ENCODE measurements around the gene KCND3.

Gene KCND3

DNA sequence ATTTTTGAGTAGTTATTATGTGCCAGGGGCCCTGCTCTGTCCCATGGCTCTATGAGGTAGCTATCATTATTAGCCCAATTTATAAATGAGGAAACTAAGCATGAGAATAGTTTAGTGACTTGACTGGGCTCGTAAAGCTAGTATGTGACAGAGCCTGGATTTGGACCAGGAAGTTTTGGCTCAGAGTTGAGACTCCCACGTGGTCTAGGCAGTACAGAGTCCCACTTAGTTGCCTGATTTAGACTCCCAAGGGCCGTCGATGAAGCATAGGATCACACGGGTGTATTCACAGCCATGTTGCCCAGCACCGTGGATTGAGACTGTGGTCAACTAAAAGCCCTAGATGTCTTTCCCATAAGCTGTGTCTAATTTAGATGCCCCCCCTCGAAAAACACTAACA lies 152.1 kb downstream of the KCND3 start:
- DNase-seq: no peak

GRCh38 chr1:111836111-111836510 lies 153.4 kb downstream of the KCND3 start:
- DNase-seq: no peak

DNA sequence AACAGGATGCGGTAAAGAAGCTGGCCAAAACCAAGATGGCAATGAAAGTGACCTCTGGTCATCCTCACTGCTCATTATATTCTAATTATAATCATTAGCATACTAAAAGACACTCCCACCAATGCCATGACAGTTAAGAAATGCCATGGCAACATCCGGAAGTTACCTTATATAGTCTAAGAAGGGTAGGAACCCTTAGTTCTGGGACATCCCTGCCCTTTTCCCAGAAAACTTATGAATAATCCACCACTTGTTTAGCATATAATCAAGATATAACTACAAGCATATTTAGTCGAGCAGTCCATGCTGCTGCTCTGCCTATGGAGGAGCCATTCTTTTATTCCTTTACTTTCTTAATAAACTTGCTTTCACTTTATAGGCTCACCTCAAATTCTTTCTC lies 154.0 kb downstream of the KCND3 start:
- no peak for DNase-seq

- no peak for DNase-seq
Measured at GRCh38 chr1:111834956-111835355, 154.5 kb downstream of the KCND3 start.

- DNase-seq: no peak
Measured at GRCh38 chr1:111833334-111833733, 156.1 kb downstream of the KCND3 start.

- no peak for DNase-seq
Measured at GRCh38 chr1:111832521-111833155, 156.8 kb downstream of the KCND3 start.

DNA sequence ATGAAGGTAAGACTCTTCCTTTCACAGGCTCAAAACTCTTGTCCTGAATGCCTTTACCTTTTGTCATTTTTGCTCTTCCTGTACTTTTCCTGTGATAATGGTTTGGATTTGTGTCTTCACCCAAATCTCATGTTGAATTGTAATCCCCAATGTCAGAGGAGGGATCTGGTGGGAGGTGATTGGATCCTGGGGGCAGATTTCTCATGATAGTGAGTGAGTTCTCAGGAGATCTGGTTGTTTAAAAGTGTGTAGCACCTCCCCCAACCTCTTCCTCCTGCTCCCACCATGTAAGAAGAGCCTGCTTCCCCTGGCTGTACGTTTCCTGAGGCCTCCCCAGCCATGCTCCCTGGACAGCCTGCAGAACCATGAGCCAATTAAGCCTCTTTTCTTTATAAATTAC lies 158.3 kb downstream of the KCND3 start:
- no peak for DNase-seq

- DNase-seq: no peak
Measured at GRCh38 chr1:111827946-111828345, 161.5 kb downstream of the KCND3 start.

DNA sequence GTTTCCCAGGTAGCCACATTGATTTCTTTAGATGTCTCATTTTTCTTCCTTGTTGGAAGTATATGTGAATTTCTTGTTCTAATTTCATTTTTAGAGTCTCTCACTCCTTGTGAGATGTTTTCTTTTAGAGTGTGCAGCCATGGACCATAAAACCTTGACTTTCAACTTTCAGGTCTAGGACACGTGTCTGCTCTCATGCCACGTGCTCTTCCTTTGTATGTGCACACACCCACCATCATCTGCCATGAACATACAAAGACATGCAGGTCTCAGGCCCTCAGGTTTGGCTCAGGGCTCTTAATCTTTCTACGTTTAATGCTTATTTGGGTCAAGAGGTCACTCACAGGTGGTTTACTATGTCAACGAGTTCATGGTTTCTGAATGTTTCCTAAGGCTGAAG lies 163.2 kb downstream of the KCND3 start:
- no peak for DNase-seq

GRCh38 chr1:111825217-111825616 lies 164.3 kb downstream of the KCND3 start:
- no peak for DNase-seq

DNA sequence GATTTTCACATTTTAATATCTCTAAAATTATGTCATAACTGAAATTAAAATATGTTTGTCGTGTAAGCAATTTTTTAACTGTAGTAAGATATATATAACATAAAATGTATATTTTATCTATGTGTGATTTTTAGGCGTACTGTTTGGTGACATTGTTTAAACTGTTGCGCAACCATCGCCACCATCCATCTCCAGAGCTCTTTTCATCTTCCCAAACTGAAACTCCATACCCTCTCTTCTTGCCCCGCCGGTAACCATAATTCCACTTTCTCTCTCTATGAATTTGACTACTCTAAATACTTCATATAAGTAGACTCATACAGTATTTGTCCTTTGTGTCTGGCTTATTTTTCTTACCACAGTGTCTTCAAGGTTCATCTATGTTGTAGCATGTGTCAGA lies 167.3 kb downstream of the KCND3 start:
- DNase-seq: no peak

- DNase-seq: no peak
Measured at GRCh38 chr1:111821121-111821745, 168.2 kb downstream of the KCND3 start.

DNA sequence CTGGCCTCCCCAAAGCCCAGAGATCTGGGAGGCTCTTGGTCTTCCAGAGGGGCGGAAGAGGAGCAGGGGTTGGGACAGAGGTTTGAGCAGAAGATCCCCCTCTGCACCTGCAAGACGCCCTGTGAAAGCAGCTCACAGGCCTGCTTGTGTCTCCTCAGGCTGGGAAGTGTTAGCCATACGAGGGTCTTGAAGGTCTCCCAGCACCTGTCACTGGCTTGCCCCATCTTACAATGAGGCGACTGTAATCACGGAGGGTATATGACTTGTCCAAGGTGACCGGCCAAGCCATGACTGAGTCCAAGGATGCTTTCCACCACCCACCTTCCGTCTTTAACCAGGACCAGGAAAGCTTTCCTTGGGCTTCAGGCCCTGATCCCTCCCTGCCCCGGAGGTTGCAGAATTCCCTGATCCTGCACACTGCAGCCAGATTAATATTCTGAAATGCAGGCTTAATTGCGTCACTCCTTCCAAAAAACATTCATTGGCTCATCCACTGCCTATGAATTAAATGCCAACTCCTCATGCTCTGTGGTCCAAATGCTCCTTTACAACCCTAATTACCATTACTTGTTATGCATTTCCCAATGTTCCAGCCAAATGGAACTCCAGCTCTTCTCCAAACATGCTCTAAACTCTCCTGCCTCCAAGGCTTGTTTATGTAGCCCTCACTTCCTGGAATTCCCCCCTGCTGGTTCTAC lies 169.8 kb downstream of the KCND3 start:
- no peak for DNase-seq

- DNase-seq: no peak
Measured at GRCh38 chr1:111818546-111818945, 170.9 kb downstream of the KCND3 start.

- DNase-seq: no peak
Measured at GRCh38 chr1:111818081-111818480, 171.4 kb downstream of the KCND3 start.

GRCh38 chr1:111814642-111815041 lies 174.8 kb downstream of the KCND3 start:
- DNase-seq: no peak

- no peak for DNase-seq
Measured at GRCh38 chr1:111814305-111814628, 175.2 kb downstream of the KCND3 start.

DNA sequence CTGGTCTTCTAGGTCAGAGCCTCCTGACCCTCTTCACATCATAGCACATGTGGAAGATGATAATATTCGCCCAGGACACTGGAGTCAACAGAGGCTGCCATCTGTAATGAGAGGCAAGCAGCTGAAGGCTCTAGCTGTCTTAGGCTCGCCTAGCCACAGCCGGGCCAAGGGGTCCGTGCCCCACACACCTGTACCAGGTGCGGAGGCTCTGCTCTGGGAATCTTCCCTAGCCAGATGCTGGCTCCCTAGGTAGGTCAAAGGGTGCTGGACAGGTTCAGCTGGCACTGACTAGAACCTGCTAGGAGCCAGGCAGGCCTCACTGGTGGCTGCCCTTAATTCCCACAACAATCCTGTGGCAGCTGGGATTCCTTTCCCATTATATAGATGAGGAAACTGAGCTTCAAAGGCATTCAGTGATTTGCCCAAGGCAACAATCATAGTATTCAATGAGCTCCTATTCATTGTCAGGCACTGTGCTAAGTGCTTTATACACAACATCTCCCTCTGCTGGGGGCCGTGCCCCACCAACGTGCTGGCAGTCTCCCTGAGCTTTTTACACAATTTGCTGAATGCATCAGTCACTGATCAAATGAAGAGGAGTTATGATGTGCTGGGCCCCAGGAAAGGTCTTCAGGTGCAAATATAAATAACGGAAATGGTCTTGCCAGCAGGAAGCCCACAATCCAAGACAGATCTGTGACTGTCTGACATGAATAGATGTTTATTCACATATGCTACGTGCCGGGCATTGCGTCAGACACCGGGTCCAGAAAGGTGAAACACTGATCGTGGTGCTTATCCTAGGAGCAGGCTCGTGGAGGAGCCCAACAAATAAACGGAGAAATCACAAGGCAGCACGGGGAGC lies 175.8 kb downstream of the KCND3 start:
- no peak for DNase-seq

DNA sequence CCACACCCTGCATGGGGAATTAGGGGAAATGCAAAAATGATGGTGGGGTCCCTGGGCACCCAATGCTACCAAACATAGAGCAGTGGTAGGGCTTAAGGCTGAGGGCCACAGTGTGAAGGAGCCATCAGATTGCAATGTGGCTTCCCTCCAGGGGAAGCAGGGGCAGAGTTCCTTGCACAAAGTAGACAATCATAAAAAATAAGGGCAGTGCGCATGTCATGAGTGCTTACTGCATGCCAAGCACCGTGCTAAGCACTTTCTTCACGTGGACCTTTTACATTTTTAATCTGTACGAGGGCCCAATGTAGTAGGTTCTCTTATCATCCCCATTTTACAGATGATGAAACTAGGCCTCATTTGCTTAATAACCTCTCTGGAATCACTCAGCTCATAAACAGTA lies 177.2 kb downstream of the KCND3 start:
- no peak for DNase-seq

- DNase-seq: no peak
Measured at GRCh38 chr1:111811891-111812290, 177.6 kb downstream of the KCND3 start.

DNA sequence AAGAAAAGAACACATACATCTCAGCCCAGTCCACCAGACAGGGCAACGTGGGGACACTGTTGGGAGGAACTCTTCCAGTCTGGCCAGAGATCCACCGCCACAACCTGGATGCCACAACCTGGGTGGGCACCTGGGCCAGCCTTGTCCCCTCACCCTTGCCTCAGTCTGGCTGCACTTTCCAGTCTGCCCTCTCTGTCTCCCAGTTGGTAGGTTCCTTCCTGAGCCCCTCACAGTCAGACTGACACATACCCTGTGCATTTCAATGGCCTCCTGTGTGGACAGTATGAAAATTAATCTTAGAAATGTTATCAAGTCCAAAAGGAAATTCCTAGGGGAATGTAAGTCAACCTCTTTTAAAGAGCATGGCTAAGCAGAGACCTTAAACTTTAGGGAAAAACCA lies 184.2 kb downstream of the KCND3 start:
- DNase-seq: no peak

- DNase-seq: no peak
Measured at GRCh38 chr1:111804776-111805175, 184.7 kb downstream of the KCND3 start.

GRCh38 chr1:111803951-111804350 lies 185.5 kb downstream of the KCND3 start:
- no peak for DNase-seq

GRCh38 chr1:111802984-111803383 lies 186.5 kb downstream of the KCND3 start:
- no peak for DNase-seq

Data from activated CD4-positive, CD25-positive, alpha-beta regulatory T cell (primary cell).